ENCODE measurements around the gene HSH2D. TPM values are rescaled to one million over a fixed set of nuclear protein-coding genes. Genes with fewer than 3 reads are reported as not detected.

Gene HSH2D
- total and polyA plus RNA-seq, 9 donors, result 0.20 to 1.3 (median 0.31) TPM

DNA sequence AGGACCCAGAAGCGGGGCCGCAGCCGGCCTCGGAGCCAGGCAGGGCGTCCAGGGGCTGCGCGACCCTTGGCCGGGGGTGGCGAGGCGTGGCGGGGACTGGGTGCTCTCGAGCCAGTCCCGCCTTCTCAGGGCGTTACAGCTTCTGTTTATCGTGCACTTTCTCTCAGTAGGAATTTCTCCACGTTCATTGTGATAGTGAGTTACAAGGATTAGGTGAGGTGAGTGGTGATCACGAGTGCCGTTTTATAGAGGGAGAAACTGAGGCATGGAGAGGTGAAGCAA, 54.8 kb downstream of the HSH2D start:
- no peaks in the 10 kb centered on the region for H3K36me3 ChIP-seq
- intact Hi-C loops (cut with DNase I), result no loop called here
- no peaks in the 10 kb centered on the region for H3K9me3 ChIP-seq
- 0 to 1% (median 0%) methylated on average over 18 of the region's 18 CpGs for WGBS, 3 donors
- TF ChIP-seq POLR2A (IDR thresholded peaks at IDR 0.05) (no peak), EP300 (IDR thresholded peaks at IDR 0.05) (no peak)
- TF ChIP-seq, protein P1, sequence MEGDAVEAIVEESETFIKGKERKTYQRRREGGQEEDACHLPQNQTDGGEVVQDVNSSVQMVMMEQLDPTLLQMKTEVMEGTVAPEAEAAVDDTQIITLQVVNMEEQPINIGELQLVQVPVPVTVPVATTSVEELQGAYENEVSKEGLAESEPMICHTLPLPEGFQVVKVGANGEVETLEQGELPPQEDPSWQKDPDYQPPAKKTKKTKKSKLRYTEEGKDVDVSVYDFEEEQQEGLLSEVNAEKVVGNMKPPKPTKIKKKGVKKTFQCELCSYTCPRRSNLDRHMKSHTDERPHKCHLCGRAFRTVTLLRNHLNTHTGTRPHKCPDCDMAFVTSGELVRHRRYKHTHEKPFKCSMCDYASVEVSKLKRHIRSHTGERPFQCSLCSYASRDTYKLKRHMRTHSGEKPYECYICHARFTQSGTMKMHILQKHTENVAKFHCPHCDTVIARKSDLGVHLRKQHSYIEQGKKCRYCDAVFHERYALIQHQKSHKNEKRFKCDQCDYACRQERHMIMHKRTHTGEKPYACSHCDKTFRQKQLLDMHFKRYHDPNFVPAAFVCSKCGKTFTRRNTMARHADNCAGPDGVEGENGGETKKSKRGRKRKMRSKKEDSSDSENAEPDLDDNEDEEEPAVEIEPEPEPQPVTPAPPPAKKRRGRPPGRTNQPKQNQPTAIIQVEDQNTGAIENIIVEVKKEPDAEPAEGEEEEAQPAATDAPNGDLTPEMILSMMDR (IDR thresholded peaks at IDR 0.05), result no peak
- H3K4me1 ChIP-seq (ENCODE audit: insufficient read depth), result peaks cover 13% of the 10 kb centered on the region
- H3K27me3 ChIP-seq, result no peaks in the 10 kb centered on the region
- H3K4me3 ChIP-seq, result peak overlapping the region; percentile 65
- DNase-seq, result no peak
- peak overlapping the region in 1 of 2 donors; percentile 2 for H3K27ac ChIP-seq

DNA sequence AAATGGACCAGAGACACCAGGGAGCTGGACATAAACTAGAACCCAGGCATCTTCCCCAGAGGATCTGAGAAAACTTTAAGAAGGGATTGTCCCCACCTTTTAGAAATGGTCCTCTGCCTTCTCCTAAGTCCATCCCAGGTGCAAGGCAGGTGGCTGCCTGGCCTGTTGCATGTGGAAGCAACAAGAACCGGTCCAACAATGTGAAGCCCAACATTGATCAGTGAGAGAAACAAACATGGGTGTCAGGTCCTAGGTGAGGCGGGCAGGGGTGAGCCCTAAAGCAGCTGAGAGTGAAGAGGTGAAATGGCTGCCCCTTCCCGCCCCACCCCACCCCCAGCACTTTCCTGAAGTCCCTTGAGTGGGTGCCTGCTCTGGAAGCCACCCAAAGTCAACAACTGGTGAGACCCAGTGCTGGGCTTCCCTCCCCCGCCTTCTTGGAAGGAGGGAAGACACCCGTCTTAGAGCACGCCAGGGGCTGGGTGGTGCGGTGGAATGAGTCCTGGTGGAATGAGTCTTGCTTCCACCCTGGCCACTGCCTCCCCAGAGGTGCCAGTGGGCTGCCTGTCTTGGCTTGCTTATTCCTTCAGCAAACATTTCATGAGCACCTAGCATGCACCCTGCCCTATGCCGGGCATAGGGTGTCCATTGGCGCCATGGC, 55.9 kb downstream of the HSH2D start:
- H3K27ac ChIP-seq, result no peak overlapping the region
- TF ChIP-seq EP300 (IDR thresholded peaks at IDR 0.05) (no peak), POLR2A (IDR thresholded peaks at IDR 0.05) (no peak)
- TF ChIP-seq, protein P1 (IDR thresholded peaks at IDR 0.05), result no peak
- no peaks in the 10 kb centered on the region for H3K9me3 ChIP-seq
- intact Hi-C loops (cut with DNase I), result no loop called here
- H3K4me3 ChIP-seq, result no peak overlapping the region
- H3K27me3 ChIP-seq, result no peaks in the 10 kb centered on the region
- peaks cover 13% of the 10 kb centered on the region for H3K4me1 ChIP-seq (ENCODE audit: insufficient read depth)
- no peak for DNase-seq
- 80 to 87% (median 86%) methylated on average over 9 of the region's 9 CpGs for WGBS, 3 donors
- no peaks in the 10 kb centered on the region for H3K36me3 ChIP-seq

DNA sequence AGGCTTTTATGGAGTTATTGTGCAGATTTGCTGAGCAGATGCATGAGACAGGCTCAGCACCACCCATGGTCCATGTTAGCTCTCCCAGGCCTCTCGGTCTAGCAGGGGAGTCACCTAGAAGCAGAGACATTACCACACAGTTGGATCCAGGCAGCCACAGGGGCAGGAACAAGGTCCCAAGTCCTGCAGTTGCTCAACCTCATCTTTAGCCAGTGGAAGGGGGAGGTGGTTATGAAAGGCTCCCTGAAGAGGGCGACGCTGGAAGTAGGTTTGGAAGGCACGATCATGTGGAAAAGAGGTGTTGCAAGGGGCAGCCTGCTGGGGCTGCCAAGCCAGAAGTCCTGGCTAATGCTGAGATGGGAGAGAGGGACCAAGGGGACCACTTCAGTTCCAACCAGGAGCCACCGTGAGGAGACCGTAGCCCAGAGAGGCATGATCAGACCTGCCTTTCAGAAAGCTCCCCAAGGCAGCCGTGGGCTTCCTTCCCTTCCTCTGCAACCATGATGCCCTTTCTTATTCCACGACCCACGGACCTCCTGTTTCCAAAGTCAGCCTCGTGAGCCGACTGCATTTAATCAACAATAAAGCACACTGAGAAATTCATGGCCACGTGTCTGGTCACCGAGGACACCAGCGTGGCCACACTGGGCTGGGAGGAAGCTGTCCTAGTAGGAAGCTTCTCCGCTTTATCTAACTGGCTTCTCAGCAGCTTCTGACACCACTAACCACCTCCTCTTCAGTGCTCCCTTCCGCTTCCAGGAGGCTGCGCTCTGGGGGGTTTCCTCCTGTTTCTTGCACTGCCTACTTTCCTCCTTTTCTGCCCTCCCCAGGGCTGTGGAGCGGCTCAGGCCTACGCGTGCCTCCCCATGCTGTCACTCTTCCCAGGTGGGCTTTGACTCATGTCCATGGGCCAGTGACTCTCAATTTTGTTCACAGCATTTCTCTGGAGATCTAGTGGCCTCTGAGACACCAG, 56.8 kb downstream of the HSH2D start:
- Histone ChIP-seq H3K27ac (no peak overlapping the region), H3K27me3 (no peaks in the 10 kb centered on the region), H3K36me3 (no peaks in the 10 kb centered on the region), H3K9me3 (no peaks in the 10 kb centered on the region), H3K4me1 (ENCODE audit: insufficient read depth) (peaks cover 13% of the 10 kb centered on the region), H3K4me3 (no peak overlapping the region)
- TF ChIP-seq POLR2A (IDR thresholded peaks at IDR 0.05), result no peak
- TF ChIP-seq, protein P1 (IDR thresholded peaks at IDR 0.05), result no peak
- no peak for TF ChIP-seq EP300 (IDR thresholded peaks at IDR 0.05)
- DNase-seq, result no peak
- intact Hi-C loops (cut with DNase I), result no loop called here
- WGBS, 3 donors, result 74 to 77% (median 75%) methylated on average over 20 of the region's 20 CpGs

DNA sequence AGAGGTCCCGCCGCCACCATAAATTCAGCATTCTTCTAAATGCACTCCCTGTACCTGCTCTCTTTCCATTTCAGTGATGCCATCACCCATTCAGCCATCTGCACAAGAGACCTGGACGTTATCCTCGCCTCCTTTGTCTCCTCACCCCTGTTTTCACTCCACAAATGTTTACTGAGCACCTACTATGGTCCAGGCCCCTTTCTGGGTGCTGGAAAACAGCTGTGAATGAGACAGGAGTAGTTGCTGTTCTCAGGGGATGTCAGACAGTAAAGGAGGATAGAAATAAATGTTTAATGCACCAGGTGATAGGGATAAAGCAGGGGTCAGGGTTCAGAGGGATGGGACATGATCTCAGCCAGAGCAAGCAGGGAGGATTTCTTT, 57.5 kb downstream of the HSH2D start:
- 80 to 83% (median 82%) methylated on average over 4 of the region's 4 CpGs for WGBS, 3 donors
- intact Hi-C loops (cut with DNase I), result no loop called here
- Histone ChIP-seq H3K36me3 (no peaks in the 10 kb centered on the region), H3K4me3 (no peak overlapping the region), H3K9me3 (no peaks in the 10 kb centered on the region), H3K4me1 (ENCODE audit: insufficient read depth) (peaks cover 15% of the 10 kb centered on the region), H3K27ac (no peak overlapping the region), H3K27me3 (no peaks in the 10 kb centered on the region)
- TF ChIP-seq, protein P1 (IDR thresholded peaks at IDR 0.05), result no peak
- no peak for TF ChIP-seq EP300 (IDR thresholded peaks at IDR 0.05)
- no peak for TF ChIP-seq POLR2A (IDR thresholded peaks at IDR 0.05)
- no peak for DNase-seq

Measured in ovary (tissue), 9 donors.